PFSK-1 (cell line): Measurements from ENCODE around the gene FLAD1.

Experiments used
- FOXP2 ChIP-seq: optimal IDR thresholded peaks from 2 replicates; pipeline ENCODE3; 2011; ENCODE audit warnings: borderline replicate concordance, control low read depth, inconsistent platforms; ENCODE audit not compliant: insufficient read depth; ENCODE audit errors: extremely low read length, extremely low read depth
- POLR2AphosphoS5 ChIP-seq: IDR thresholded peaks from 2 replicates; pipeline ENCODE4 v1.6.1; 2012; ENCODE audit warnings: low read depth, mild to moderate bottlenecking, control low read depth, low read length, moderate library complexity
- REST ChIP-seq, 2 experiments: IDR thresholded peaks; 2 replicates each; pipeline versions ENCODE4 v1.6.1 to v1.8.0; 2011 to 2012; ENCODE audit warnings: low read depth in 2 of 2, low read length in 2 of 2, control low read depth in 1 of 2, inconsistent platforms in 1 of 2, mild to moderate bottlenecking in 1 of 2, moderate library complexity in 1 of 2; ENCODE audit not compliant: insufficient read depth in 1 of 2
- SIN3A ChIP-seq: IDR thresholded peaks from 2 replicates; pipeline ENCODE4 v1.6.1; 2012; ENCODE audit warnings: mild to moderate bottlenecking, low read length, moderate library complexity, borderline replicate concordance; ENCODE audit not compliant: insufficient read depth
- TAF1 ChIP-seq: IDR thresholded peaks from 2 replicates; pipeline ENCODE4 v1.6.1; 2012; ENCODE audit warnings: low read length, control low read depth, borderline replicate concordance; ENCODE audit not compliant: insufficient read depth

Gene FLAD1

DNA sequence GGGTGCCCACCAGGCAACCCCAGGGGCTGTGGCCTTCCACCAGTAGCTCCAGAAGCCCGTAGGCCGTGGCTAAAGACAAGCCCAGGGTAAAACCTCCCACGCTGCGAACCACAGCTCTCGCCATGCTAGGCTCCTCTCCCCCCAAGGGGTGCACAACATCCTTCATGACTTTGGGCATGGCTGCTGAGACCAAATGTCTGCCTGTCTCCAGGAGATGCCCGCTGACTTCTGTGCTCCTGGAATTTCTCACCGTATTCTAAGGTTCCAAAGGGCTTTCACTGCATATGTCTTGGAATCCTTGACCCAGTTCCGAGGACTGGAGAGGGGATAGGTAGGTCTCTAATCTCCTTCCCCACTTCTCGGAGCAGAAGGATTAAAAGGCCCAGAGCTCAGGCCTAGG, 50.4 kb downstream of the FLAD1 start, which contains the start of the genes DCST1 and DCST2:
Gene DCST1, plus strand, starts transcription at position 301 of the 400 bp plus-strand sequence. CDS start 213 bp downstream, outside the sequence.
Gene DCST2, minus strand, starts transcription at position 258 of the 400 bp plus-strand sequence. Its CDS starts 80 bp downstream, at position 178.
- TF ChIP-seq TAF1 (no peak), POLR2AphosphoS5 (no peak), FOXP2 (no peak), REST (IDR thresholded peaks at IDR 0.05; ENCODE audit: insufficient read depth in 1 of 2, low read depth in 2 of 2, low read length in 2 of 2) (no peak), SIN3A (no peak)

- TF ChIP-seq POLR2AphosphoS5: no peak
- no peak for TF ChIP-seq SIN3A
- TF ChIP-seq FOXP2: no peak
- no peak for TF ChIP-seq REST (IDR thresholded peaks at IDR 0.05; ENCODE audit: insufficient read depth in 1 of 2, low read depth in 2 of 2, low read length in 2 of 2)
- TF ChIP-seq TAF1: no peak
Observed at GRCh38 chr1:155034318-155035208, 51.4 kb downstream of the FLAD1 start.

GRCh38 chr1:155035936-155036335, 52.8 kb downstream of the FLAD1 start:
- TF ChIP-seq REST (IDR thresholded peaks at IDR 0.05; ENCODE audit: insufficient read depth in 1 of 2, low read depth in 2 of 2, low read length in 2 of 2): no peak
- no peak for TF ChIP-seq SIN3A
- no peak for TF ChIP-seq FOXP2
- TF ChIP-seq TAF1: no peak
- TF ChIP-seq POLR2AphosphoS5: no peak

- TF ChIP-seq TAF1 (no peak), POLR2AphosphoS5 (no peak), SIN3A (no peak), REST (IDR thresholded peaks at IDR 0.05; ENCODE audit: insufficient read depth in 1 of 2, low read depth in 2 of 2, low read length in 2 of 2) (no peak), FOXP2 (no peak)
Observed at GRCh38 chr1:155037043-155037442, 53.9 kb downstream of the FLAD1 start.
